Ishikawa (cell line): ENCODE data around the gene AFF4.

ENCODE experiments used
- CEBPB ChIP-seq: IDR thresholded peaks from 2 replicates; pipeline ENCODE4 v1.6.1; 2012
- CREB1 ChIP-seq: IDR thresholded peaks from 2 replicates; pipeline ENCODE4 v1.6.1; 2012; ENCODE audit warnings: low read depth
- EGR1 ChIP-seq: IDR thresholded peaks from 2 replicates; pipeline ENCODE4 v1.6.1; 2012
- EP300 ChIP-seq: IDR thresholded peaks from 2 replicates; pipeline ENCODE4 v1.6.1; 2012; ENCODE audit warnings: borderline replicate concordance
- FOXM1 ChIP-seq: IDR thresholded peaks from 2 replicates; pipeline ENCODE4 v1.6.1; 2012; ENCODE audit warnings: low read depth, borderline replicate concordance
- MAX ChIP-seq: IDR thresholded peaks from 2 replicates; pipeline ENCODE4 v1.6.1; 2012
- NFIC ChIP-seq: IDR thresholded peaks from 2 replicates; pipeline ENCODE4 v1.6.1; 2012
- RAD21 ChIP-seq: IDR thresholded peaks from 2 replicates; pipeline ENCODE4 v1.6.1; 2012; ENCODE audit warnings: low read depth
- TAF1 ChIP-seq: IDR thresholded peaks from 2 replicates; pipeline ENCODE4 v1.6.1; 2012; ENCODE audit warnings: low read depth, mild to moderate bottlenecking
- TCF12 ChIP-seq: IDR thresholded peaks from 2 replicates; pipeline ENCODE4 v1.6.1; 2012; ENCODE audit warnings: low read depth
- TEAD4 ChIP-seq: IDR thresholded peaks from 2 replicates; pipeline ENCODE4 v1.6.1; 2012
- USF1 ChIP-seq: IDR thresholded peaks from 2 replicates; pipeline ENCODE4 v1.6.1; 2012
- YY1 ChIP-seq: IDR thresholded peaks from 2 replicates; pipeline ENCODE4 v1.6.1; 2012; ENCODE audit warnings: low read depth
- ZBTB7A ChIP-seq: IDR thresholded peaks from 2 replicates; pipeline ENCODE4 v1.6.1; 2012; ENCODE audit warnings: low read depth
- TF ChIP-seq, protein P1 (sequence below): IDR thresholded peaks from 2 replicates; pipeline ENCODE4 v1.6.1; 2012; ENCODE audit warnings: low read depth, mild to moderate bottlenecking

Gene AFF4

DNA sequence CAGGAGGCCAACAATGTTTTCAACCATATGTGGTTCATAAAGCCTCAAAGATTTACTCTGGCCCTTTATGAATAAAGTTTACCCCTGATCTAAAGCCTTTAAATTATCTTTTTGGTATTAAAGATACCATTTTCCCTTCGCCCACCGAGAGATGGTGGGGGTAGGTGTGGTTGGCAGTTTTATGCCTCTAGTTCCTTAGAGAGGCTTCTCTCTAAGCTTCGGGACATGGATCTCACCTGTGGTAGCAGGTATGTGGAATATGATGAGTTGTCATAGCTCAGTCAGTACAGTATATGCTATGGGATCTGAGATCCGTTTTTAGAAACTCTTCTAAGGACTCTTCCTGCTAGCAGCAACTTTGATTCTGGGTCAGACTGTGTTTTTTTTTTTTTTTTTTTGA lies 94.7 kb downstream of the AFF4 start:
- TF ChIP-seq USF1 = no peak
- TF ChIP-seq EP300 = no peak
- TF ChIP-seq FOXM1 = no peak
- no peak for TF ChIP-seq TAF1
- no peak for TF ChIP-seq TEAD4
- no peak for TF ChIP-seq TCF12
- TF ChIP-seq, protein P1, sequence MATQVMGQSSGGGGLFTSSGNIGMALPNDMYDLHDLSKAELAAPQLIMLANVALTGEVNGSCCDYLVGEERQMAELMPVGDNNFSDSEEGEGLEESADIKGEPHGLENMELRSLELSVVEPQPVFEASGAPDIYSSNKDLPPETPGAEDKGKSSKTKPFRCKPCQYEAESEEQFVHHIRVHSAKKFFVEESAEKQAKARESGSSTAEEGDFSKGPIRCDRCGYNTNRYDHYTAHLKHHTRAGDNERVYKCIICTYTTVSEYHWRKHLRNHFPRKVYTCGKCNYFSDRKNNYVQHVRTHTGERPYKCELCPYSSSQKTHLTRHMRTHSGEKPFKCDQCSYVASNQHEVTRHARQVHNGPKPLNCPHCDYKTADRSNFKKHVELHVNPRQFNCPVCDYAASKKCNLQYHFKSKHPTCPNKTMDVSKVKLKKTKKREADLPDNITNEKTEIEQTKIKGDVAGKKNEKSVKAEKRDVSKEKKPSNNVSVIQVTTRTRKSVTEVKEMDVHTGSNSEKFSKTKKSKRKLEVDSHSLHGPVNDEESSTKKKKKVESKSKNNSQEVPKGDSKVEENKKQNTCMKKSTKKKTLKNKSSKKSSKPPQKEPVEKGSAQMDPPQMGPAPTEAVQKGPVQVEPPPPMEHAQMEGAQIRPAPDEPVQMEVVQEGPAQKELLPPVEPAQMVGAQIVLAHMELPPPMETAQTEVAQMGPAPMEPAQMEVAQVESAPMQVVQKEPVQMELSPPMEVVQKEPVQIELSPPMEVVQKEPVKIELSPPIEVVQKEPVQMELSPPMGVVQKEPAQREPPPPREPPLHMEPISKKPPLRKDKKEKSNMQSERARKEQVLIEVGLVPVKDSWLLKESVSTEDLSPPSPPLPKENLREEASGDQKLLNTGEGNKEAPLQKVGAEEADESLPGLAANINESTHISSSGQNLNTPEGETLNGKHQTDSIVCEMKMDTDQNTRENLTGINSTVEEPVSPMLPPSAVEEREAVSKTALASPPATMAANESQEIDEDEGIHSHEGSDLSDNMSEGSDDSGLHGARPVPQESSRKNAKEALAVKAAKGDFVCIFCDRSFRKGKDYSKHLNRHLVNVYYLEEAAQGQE = no peak
- no peak for TF ChIP-seq CREB1
- no peak for TF ChIP-seq YY1

- no peak for TF ChIP-seq TAF1
- no peak for TF ChIP-seq YY1
- no peak for TF ChIP-seq EP300
- no peak for TF ChIP-seq TCF12
- TF ChIP-seq TEAD4 = no peak
- TF ChIP-seq CEBPB = no peak
- TF ChIP-seq CREB1 = no peak
Measured at GRCh38 chr5:132867046-132867451, 96.4 kb downstream of the AFF4 start.

DNA sequence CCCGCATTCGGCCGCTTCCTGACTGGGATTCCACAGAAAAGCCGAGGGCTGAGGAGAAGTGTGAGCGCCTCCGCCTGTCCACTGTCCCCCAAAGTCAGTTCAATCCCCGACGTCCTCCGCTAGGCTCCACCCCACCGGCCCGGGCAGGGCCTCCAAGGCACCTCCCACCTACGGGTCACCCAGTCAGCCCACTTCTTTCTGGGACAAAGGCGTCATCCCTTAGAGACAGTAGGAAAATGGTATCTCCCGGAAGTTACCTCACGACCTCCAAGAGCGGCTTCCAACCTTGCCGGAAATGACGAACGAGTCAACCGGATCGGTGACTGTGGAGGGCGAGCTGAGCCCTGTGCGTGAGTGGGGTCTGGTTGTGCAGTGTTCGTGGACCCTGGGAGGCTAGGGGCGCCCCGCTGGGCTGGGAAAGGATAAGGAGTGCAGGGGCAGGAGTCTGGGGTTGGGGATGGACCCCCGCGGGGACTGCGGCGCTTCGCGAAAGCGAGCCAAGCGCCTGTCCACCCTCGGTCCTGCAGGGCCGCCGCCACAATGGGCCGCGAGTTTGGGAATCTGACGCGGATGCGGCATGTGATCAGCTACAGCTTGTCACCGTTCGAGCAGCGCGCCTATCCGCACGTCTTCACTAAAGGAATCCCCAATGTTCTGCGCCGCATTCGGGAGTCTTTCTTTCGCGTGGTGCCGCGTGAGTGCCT lies 96.9 kb downstream of the AFF4 start, which contains the start of the genes GDF9 and UQCRQ:
GDF9 (minus strand) TSS at position 128 of the 704 bp plus-strand sequence. CDS start 1,936 bp downstream, outside the sequence.
UQCRQ (plus strand) TSS at position 301 of the 704 bp plus-strand sequence; CDS start at position 541, 240 bp downstream.
- TF ChIP-seq CREB1 (peak; percentile 92), TAF1 (peak; percentile 88), RAD21 (peak; percentile 49), FOXM1 (no peak; the same call in 1 of the 2 replicates), YY1 (peak; percentile 55), MAX (peak; percentile 79), TEAD4 (0 out of 2 replicates have a peak, but pooled peaks have one; percentile 16), EGR1 (peak; percentile 15; the same call in 1 of the 2 replicates), USF1 (peak; percentile 63), ZBTB7A (no peak)

DNA sequence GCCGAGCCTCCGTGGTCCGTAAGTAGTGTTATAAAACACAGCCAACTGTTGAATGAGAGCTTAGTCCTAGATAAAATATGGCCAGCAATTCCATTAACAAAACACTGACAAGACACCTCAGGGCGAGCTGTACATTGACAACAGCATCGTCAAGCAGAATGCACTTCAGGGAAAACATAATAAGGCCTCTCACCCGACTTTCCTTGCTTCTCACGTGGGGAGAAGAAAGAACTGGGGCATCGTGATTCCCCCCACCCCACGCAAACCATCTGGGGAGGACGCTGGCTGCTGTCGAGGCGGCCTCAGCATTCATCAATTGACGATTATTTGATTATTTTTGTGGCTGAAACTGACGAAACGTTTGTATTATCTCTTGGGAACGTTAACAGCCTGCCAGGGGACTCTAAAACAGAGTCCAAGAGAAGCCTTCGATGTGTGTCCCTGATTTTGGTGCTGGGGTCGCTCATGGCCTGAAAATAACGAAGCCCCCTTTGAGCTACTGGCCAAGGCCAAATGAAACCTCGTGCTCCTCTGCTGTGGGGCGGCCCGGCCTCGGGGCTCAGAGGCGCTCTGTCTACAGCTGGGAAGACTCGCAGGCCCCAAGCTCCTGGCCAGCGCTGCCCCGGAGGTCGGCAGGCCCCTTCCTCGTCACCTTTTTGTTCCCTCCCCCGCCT lies 97.6 kb downstream of the AFF4 start:
- TF ChIP-seq TCF12 (no peak), TAF1 (no peak)

DNA sequence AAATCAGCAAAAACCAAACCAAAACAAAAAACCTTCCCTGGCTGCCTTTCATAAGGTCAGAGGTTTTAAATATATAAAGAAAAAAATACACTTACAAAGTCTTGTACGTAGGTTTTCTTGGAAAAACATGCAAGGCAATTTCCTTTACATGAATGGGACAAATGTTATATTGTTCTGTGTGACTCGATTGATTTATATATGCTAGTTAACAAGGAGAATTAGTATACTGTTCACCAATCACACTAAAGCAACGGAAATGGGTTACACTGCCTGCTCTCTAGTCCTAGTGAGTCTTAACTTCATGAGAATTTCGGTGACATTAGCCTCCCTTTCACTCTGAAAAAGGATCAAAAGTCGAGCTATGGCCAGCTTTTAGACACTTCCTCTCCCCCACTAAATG lies 102.7 kb downstream of the AFF4 start:
- no peak for TF ChIP-seq NFIC
- TF ChIP-seq CREB1 = no peak
- TF ChIP-seq EP300 = no peak
- TF ChIP-seq MAX = no peak
- no peak for TF ChIP-seq USF1
- no peak for TF ChIP-seq RAD21

DNA sequence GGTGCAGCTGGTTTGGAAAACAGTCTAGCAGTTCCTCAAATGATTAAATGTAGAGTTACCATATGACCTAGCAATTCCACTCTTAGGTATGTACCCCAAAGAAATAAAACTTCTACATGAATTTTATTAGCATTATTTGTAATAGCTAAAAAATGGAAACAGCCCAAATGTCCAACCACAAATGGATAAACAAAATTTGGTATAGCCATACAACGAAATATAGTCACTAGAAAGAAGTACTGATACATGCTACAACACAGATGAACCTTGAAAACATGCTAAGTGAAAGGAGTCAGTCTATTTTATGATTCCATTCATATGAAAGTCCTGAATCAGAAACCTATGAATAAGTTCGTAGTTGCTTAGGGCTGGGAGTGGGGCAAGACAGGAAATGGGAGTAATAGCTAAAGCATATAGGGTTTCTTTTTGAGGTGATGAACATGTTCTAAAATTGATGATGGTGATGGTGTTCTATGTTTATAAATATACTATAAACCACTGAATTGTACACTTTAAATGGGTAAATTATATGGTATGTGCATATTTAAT lies 103.5 kb downstream of the AFF4 start:
- TF ChIP-seq TEAD4 (no peak), CEBPB (no peak), USF1 (no peak), YY1 (no peak), ZBTB7A (no peak), EP300 (no peak), NFIC (no peak), TAF1 (no peak), RAD21 (no peak), FOXM1 (no peak), TCF12 (no peak), MAX (no peak), EGR1 (no peak), CREB1 (no peak)
- TF ChIP-seq, protein P1 = no peak
